DMS153 treated with DMSO at 0.1 percent for 48 hours (cell line): ENCODE measurements around the gene CATSPERZ.

Source experiments
- DNase-seq: peaks from one replicate; lab custom pipeline; 2025; ENCODE audit not compliant: unreplicated experiment; lab: John Stamatoyannopoulos, UW

The CATSPERZ gene

GRCh38 chr11:64263947-64264317, 36.2 kb upstream of the CATSPERZ start:
- DNase-seq = no peak

- no peak for DNase-seq
Measured at GRCh38 chr11:64264371-64264852, 35.7 kb upstream of the CATSPERZ start.

GRCh38 chr11:64265176-64266160, 34.7 kb upstream of the CATSPERZ start:
- no peak for DNase-seq

GRCh38 chr11:64266339-64266738, 33.8 kb upstream of the CATSPERZ start:
- DNase-seq = no peak

- no peak for DNase-seq
Measured at GRCh38 chr11:64267207-64267945, 32.8 kb upstream of the CATSPERZ start.

GRCh38 chr11:64268025-64268892, 31.9 kb upstream of the CATSPERZ start:
- DNase-seq = peak; percentile 8

- DNase-seq = no peak
Measured at GRCh38 chr11:64268893-64269539, 31.1 kb upstream of the CATSPERZ start.

GRCh38 chr11:64269540-64270220, 30.5 kb upstream of the CATSPERZ start:
- DNase-seq = peak; percentile 98

GRCh38 chr11:64275031-64275800, 24.9 kb upstream of the CATSPERZ start:
- no peak for DNase-seq

GRCh38 chr11:64275841-64276240, 24.3 kb upstream of the CATSPERZ start:
- DNase-seq = no peak

- DNase-seq = no peak
Measured at GRCh38 chr11:64276653-64277431, 23.3 kb upstream of the CATSPERZ start.

GRCh38 chr11:64278576-64279190, 21.5 kb upstream of the CATSPERZ start:
- no peak for DNase-seq

- no peak for DNase-seq
Measured at GRCh38 chr11:64281957-64282770, 18.0 kb upstream of the CATSPERZ start.

- DNase-seq = no peak
Measured at GRCh38 chr11:64283092-64283491, 17.1 kb upstream of the CATSPERZ start.

GRCh38 chr11:64284048-64284961, 15.9 kb upstream of the CATSPERZ start, which contains the start of gene BAD:
TSS of gene BAD (minus strand) at chr11:64284665. CDS start at chr11:64284368, 297 bp downstream.
- peak; percentile 84 for DNase-seq
